Endothelial cell of umbilical vein (primary cell): ENCODE measurements around the gene METTL21A.

Experiments
- EZH2 ChIP-seq: IDR thresholded peaks from 2 replicates; pipeline ENCODE4 v1.6.1; 2012; ENCODE audit warnings: borderline replicate concordance, low read depth, mild to moderate bottlenecking, moderate library complexity, low read length, inconsistent platforms; ENCODE audit not compliant: severe bottlenecking
- FOS ChIP-seq: IDR thresholded peaks from 2 replicates; pipeline ENCODE4 v1.6.1; 2011; ENCODE audit warnings: mild to moderate bottlenecking, low read length, moderate library complexity, borderline replicate concordance; ENCODE audit not compliant: insufficient read depth
- JUN ChIP-seq: IDR thresholded peaks from 2 replicates; pipeline ENCODE4 v1.6.1; 2011; ENCODE audit warnings: borderline replicate concordance, low read depth; ENCODE audit not compliant: insufficient read length, insufficient read depth
- MYC ChIP-seq: IDR thresholded peaks from one replicate; pipeline ENCODE4 v1.6.1; 2011; ENCODE audit warnings: mild to moderate bottlenecking, low read depth, low read length
- POLR2A ChIP-seq: IDR thresholded peaks from 2 replicates; pipeline ENCODE4 v1.6.1; 2012; ENCODE audit warnings: low read depth, mild to moderate bottlenecking, control low read depth, low read length
- POLR2AphosphoS5 ChIP-seq: IDR thresholded peaks from 2 replicates; pipeline ENCODE4 v1.6.1; 2012; ENCODE audit warnings: low read depth, mild to moderate bottlenecking, control low read depth, low read length, moderate library complexity; ENCODE audit not compliant: insufficient read depth
- TF ChIP-seq, protein P1 (sequence below), 2 donors: IDR thresholded peaks; 1 replicate in 1 of 2; 2 replicates in 1 of 2; pipeline ENCODE4 v1.5.1; 2011; ENCODE audit warnings: low read length in 2 of 2, mild to moderate bottlenecking in 2 of 2, moderate library complexity in 2 of 2, control low read depth in 1 of 2, inconsistent platforms in 1 of 2, low read depth in 1 of 2; ENCODE audit not compliant: insufficient read depth in 1 of 2; ENCODE audit errors: extremely low read depth in 1 of 2
- TF ChIP-seq, protein P2 (sequence below): IDR thresholded peaks from 2 replicates; pipeline ENCODE4 v1.6.1; 2011; ENCODE audit not compliant: insufficient read depth, insufficient read length

DNA sequence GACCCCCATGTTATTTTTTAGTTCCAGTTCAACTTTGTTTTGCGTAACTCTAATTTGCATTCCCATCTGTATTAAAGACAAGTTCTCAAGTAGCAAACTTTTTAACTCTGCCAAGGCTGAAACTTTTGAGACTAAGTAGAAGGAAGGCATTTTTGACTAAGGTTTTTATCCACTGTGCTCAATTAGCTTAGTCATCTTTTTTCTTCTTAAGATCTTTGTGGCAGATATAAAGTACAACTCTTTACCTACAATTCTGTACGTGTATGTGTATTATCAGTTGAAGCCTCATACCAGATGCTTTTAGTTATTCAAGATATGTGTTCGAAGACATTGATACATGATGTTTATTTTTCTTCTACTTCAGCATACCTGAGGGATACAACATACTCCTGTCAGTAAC lies 53.8 kb downstream of the METTL21A start:
- TF ChIP-seq POLR2AphosphoS5 (no peak), EZH2 (no peak), POLR2A (no peak), FOS (no peak), MYC (no peak), JUN (no peak)
- TF ChIP-seq, protein P1, sequence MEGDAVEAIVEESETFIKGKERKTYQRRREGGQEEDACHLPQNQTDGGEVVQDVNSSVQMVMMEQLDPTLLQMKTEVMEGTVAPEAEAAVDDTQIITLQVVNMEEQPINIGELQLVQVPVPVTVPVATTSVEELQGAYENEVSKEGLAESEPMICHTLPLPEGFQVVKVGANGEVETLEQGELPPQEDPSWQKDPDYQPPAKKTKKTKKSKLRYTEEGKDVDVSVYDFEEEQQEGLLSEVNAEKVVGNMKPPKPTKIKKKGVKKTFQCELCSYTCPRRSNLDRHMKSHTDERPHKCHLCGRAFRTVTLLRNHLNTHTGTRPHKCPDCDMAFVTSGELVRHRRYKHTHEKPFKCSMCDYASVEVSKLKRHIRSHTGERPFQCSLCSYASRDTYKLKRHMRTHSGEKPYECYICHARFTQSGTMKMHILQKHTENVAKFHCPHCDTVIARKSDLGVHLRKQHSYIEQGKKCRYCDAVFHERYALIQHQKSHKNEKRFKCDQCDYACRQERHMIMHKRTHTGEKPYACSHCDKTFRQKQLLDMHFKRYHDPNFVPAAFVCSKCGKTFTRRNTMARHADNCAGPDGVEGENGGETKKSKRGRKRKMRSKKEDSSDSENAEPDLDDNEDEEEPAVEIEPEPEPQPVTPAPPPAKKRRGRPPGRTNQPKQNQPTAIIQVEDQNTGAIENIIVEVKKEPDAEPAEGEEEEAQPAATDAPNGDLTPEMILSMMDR (IDR thresholded peaks at IDR 0.05; ENCODE audit: extremely low read depth in 1 of 2, insufficient read depth in 1 of 2, low read depth in 1 of 2, low read length in 2 of 2): no peak
- TF ChIP-seq, protein P2, sequence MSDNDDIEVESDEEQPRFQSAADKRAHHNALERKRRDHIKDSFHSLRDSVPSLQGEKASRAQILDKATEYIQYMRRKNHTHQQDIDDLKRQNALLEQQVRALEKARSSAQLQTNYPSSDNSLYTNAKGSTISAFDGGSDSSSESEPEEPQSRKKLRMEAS: no peak
